IPS-NIHi11 (cell line): ENCODE data around the gene HOXC4.
A peak's percentile ranks its signal among the peaks of the same experiment; 100 is the strongest.

Experiments used
- DNase-seq: peaks from one replicate; pipeline ENCODE4 v3.0.0; 2012; ENCODE audit warnings: mixed read lengths, low spot score

The HOXC4 gene

DNA sequence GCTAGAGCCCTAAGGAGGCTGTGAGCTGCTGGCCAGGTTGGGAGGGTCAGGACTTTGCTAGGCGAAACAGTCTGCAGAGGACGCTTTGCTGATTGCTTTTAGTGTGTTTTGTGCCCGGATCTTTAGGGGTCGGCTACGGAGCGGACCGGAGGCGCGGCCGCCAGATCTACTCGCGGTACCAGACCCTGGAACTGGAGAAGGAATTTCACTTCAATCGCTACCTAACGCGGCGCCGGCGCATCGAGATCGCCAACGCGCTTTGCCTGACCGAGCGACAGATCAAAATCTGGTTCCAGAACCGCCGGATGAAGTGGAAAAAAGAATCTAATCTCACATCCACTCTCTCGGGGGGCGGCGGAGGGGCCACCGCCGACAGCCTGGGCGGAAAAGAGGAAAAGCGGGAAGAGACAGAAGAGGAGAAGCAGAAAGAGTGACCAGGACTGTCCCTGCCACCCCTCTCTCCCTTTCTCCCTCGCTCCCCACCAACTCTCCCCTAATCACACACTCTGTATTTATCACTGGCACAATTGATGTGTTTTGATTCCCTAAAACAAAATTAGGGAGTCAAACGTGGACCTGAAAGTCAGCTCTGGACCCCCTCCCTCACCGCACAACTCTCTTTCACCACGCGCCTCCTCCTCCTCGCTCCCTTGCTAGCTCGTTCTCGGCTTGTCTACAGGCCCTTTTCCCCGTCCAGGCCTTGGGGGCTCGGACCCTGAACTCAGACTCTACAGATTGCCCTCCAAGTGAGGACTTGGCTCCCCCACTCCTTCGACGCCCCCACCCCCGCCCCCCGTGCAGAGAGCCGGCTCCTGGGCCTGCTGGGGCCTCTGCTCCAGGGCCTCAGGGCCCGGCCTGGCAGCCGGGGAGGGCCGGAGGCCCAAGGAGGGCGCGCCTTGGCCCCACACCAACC lies 23.9 kb upstream of the HOXC4 start:
- no peak for DNase-seq

DNA sequence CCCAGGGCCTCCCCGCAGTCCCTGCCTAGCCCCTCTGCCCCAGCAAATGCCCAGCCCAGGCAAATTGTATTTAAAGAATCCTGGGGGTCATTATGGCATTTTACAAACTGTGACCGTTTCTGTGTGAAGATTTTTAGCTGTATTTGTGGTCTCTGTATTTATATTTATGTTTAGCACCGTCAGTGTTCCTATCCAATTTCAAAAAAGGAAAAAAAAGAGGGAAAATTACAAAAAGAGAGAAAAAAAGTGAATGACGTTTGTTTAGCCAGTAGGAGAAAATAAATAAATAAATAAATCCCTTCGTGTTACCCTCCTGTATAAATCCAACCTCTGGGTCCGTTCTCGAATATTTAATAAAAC lies 23.2 kb upstream of the HOXC4 start:
- DNase-seq: no peak

DNA sequence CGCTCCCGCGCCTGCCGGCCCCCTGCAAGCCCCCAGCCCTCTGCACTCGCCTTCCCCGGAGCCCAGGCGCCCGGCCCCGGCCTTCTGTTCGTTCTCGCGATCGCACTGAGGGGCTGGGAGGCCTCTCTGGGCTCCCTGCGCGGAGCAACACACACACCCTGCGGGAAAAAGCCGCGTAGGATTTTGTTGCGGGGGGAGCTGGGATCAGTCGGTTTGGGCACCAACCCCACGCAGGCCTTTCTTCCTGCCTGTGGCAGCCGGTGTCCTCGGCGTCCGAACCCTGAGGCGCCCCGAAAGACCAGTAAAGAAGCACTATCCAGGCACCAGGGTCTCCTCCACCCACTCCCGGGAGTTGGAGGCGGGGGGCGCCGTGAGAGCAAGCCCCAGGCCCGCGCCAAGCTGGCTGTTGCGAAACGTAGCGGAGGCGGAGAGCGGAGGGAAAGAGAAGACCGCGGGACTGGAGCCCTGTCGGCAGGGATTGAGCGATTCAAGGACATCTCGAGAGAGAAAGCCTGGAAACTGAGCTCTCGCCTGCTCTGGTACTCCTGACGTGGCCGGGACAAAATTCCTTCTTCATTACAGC lies 22.7 kb upstream of the HOXC4 start:
- DNase-seq: no peak

DNA sequence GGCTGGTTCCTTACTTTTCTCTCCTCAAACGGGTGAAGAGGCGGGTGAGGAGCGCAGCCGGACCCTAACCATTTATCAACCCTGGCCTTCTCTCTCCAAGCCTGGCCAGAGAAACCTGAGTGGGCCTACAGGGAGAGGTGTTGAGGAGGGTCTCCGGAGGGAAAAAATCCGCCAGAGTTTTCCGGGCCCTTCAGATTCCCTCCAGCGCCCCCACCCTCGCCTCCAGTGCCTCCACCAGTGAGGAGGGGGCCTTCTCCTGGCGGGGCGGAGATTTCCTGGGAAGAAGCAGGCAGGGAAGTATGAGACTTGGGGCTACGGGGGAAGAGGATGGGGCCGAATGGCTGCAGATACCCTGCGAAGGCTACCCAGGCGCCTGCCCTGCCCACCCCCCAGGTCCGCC lies 22.2 kb upstream of the HOXC4 start:
- DNase-seq: no peak

DNA sequence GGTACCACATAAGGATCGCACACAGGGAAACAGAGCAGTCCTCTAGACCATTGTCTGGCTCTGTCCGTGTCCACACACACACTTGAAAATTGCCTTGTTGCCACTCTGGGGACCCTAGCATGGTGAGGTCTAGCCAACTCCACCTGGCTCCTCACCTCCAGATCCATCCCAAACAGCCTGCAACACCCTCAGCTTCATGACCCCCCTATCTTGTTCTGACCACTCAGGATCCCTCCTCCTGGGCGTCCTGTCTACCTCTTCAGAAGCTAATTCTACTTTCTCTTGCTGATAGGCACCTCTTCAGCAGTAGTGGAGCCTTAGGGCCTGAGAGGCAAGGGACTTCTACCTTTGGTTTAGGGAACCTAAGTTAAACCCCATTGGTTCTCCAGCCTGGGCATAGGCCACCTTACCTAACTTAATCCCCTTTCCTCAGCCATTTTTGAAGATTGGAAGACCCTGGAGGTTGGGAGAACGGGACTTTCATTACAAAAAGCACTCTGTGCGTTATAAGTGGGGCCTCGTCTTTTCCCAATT lies 21.5 kb upstream of the HOXC4 start:
- no peak for DNase-seq

DNA sequence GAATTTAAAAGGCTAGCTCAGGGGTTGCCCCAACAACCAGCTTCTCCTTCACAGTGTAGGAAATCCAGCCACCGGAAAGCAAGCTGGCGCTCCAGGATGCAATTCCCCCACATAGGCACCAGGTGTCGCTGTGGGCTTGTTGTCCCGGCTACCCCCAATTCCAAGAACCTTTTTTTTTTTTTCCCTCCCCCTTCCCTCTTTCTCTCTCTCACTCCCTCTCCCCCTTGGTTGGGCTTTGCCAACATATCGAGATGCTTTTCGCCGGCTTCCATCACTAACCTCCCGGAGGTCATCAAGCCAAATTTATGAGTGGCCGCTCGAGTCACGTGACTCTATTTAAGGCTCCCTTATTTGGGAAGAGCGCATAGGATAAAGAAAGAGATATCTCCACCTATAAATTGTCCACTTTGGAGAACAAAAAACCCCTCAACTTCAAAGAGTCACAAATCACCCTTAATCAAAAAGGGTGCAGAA lies 21.0 kb upstream of the HOXC4 start, which contains the start of gene HOXC5:
HOXC5 (plus strand) TSS at position 424 of the 474 bp plus-strand sequence. CDS start 73 bp downstream, outside the sequence.
- DNase-seq: peak; percentile 85

DNA sequence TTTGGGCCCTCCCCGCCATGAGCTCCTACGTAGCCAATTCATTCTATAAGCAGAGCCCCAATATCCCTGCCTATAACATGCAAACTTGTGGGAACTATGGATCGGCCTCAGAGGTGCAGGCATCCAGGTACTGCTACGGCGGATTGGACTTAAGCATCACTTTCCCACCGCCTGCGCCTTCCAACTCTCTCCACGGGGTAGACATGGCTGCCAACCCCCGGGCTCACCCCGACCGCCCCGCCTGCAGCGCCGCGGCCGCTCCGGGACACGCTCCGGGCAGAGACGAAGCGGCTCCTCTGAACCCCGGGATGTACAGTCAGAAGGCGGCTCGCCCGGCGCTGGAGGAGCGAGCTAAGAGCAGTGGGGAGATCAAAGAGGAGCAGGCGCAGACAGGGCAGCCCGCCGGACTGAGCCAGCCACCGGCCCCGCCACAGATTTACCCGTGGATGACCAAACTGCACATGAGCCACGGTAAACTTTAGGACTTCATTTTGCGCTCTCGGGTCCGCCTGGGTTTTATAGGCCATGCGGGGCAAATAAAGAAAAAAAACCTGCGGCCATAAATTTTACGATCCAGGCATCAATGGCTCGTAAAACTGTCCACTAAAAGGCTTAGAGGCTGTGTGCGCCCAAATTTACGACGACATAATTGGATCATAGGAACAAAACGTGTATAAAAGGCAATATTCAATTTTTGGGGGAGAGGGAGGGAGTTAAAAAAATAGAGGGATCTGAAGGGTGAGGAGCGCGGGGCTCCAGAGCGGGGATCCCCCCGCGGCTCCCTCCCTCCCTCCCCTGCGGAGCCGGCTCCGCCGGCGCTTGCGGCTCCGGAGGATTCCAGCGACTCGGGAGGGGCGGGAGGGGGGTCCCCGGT lies 20.3 kb upstream of the HOXC4 start:
- DNase-seq: no peak

DNA sequence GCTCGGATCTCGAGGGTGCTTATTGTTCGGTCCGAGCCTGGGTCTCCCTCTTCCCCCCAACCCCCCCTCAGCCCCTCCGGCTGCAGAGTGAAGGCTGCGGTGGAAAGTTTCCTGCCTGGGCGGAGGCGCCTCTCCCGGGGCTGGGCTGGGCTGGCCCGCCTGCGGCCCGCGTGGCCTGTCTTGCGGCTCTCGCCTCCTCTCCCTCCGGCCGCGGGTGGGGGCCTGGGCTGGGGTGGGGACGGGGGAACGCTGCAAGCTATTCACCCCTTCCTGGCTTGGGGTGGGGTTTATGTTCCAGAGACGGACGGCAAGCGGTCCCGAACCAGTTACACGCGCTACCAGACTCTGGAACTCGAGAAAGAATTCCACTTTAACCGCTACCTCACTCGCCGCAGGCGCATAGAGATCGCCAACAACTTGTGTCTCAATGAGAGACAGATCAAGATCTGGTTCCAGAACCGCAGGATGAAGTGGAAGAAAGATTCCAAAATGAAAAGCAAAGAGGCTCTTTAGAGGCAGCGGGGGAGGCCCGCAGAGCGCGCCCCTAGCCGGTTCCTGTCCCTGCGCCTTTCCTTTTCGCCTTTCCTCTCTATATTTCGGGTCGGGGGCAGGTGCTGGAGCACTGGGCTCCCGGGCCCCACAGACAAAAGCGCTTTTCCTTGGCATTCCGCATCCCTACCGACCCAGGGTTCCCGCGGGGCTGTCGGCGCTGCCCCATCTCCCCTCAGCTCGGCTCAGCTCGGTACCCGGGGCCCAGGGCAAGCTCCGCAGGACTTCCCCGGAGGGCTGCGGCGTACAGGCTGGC lies 19.5 kb upstream of the HOXC4 start:
- DNase-seq: no peak

DNA sequence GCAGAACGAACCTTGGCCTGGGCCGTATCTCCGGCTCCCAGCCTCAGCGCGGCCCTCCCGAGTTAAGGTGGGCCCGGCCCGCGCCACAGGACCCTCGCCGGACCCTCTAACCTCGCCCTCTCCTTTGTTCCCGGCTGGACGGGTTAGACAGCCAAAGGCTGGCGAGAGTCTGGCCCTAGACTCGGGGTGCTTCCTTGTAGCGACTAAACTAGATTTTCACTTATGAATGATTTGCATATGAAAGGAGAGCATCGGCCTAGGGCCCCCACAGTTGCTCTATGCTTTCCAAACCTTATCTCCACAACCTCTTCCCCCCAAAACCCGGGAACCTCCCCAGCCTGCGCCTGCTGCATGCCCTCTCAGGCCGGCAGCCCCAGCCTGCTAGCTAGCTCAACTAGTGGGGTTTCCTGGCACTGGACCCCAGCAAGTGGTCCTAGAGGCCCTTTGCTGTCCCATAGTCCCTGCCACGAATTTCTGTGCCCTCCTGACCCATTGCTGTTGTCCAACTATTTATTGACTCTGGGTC lies 18.8 kb upstream of the HOXC4 start:
- no peak for DNase-seq

DNA sequence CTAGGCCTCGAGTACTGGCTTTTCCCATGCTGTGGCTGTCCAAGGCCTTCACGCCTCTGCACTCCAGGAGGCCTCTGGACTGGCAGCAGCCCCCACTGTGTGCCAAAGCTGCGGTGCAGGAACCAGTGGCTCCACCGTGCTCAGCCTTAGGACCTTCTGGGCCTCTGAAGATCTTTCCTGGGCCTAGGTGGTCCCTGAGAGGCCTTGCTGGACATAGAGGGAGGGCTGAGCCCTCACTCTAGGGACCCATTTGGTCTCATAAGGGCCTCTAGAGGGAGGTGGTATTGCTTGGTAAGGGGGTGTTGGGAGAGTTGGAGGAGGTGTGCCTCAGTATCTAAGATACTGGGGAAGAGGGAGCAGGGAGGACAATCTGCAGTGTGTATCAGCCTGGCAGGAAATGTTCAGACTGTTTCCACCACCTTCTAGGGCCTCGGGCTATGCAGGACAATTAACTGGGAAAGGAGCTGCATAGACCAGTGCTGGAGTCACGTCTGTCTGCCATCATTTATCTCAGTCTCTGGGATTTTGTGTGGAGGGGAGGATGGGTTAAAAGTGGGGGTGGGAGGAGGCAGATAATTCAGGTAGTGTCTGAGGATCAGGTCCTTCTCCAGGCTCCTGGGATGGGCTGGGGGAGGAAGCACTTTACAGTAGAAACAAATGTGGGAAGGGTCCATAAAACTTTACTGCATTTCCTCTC lies 17.9 kb upstream of the HOXC4 start:
- DNase-seq: no peak

DNA sequence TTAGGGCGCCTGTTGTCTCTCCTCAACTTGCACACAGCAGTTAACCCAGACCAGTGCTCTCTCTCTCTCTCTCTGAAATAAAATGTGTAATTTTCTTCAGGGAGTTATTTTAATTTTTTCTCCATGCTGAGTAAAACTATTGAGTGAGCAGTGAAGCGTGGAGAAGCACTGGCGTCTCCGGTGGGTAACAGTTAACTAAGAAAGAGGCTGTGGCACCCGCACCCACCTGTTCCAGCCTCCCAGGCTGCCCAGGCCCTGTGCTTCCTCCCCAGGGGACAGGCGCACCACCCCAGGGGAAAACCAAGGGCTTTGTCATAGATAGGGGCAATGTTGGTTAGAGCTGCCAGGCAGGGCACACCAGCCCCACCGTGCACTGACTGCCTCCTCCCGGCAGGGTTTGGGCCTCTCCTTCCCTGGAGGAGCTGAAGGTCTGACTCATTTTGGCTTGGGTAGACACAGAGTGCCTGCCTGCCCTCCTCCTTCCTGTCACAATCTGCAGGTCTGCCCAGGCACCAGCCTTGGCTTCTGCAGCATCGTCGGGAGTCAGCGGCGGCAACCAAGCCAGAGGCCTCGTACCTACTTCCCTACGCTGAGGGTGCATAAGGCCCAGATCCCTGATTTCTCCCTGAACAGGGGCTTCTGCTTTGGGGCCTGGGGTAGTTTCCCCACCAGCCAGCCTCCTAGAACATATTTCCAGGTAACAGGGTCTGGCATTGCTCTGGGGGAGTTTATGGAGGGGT lies 16.8 kb upstream of the HOXC4 start:
- DNase-seq: no peak

DNA sequence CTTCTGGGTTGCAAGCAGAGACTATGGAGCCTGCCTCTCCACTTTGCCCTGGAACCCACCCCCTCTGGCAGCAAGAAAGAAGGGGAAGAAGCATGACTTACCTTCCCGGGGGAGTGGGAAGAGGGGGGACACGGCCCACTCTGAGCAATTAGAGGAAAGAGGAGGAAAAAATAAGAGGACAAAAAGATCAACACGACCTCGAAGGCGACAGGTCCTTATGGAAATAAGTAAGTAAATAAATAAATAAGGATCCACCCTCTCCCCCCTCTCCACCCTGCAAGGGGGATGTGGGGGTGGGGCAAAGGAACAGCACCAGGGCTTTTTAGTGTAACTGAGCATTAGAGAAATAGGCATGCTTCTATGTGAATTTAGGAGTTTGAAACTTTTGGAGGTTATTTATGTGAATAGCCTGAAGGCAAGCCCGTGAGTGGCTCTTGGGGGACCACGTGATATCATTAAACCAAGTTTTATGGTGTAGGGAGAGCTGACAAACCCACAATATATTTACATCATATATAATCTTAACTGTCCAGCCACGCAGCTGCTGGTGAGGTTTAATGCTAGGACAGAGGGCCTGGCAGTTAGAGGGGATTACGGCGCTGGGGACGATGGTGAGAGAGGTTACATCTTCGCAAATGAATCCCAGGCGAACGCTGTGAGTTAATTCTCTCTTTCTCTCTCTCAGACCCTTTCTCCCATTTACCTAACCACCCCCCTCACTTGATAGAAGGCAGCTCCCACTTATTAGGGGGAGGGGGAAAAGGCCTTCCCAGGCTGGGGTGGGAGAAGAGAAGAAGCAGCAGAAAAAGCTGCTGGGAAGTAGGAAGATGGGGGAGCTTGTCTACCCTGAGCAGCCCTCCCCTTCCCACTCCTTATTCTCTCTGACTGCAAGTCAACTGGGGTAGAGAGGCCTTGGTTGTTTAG lies 16.0 kb upstream of the HOXC4 start:
- no peak for DNase-seq

DNA sequence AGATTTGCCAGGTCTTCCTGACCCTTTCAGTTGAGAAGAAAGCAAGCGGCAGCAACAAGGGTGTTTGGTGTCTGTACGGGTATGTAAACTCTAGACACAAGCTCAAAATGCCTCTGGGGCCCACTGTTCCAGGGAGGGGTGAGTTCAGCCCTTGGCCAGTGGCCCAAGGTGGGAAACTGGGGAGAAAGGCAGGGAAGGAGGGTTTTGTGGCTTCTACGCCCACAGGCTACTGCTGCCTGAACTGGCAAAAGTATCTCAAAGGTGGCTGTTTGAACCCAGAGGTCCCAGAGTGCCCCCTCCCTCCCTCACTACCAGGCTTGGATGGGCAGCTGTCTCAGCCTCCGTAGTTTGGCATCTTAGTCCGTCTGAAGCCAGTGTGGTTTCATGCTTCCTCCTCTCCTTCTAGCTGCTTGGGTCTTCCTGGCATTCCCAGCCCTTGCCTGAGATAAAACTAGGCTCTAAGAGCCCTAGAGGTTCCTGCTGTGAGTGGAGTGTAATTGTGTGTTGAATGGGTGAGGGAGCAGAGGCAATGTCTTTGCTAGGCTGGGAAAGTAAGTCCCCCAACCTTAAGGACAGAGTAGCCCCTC lies 15.3 kb upstream of the HOXC4 start:
- no peak for DNase-seq

DNA sequence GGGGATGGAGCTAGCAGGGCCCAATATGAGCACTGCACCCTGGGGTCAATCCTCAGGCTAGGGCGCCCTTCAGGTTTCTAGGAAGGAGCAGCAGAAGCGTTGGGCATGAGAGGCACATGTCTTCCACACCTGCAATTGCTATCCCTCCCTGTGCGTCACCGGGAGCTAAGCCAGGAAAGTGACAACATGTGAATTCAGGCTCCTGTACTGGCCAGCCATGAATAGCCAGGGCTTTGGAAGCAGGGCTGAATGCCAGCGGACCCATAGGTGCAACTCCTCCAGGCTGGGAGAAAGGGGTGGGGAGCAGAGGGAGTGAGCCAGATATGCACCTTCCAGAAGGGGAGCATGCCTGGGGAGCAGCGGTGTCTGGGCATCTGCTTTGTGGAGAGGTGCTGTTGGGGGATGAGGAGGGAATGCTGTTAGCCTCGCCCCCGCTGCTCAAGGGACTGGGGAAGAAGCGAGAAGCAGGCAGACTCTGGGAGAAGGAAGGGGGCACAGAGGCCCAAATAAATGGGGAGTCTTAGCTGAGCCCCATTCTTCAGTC lies 14.7 kb upstream of the HOXC4 start:
- DNase-seq: no peak

DNA sequence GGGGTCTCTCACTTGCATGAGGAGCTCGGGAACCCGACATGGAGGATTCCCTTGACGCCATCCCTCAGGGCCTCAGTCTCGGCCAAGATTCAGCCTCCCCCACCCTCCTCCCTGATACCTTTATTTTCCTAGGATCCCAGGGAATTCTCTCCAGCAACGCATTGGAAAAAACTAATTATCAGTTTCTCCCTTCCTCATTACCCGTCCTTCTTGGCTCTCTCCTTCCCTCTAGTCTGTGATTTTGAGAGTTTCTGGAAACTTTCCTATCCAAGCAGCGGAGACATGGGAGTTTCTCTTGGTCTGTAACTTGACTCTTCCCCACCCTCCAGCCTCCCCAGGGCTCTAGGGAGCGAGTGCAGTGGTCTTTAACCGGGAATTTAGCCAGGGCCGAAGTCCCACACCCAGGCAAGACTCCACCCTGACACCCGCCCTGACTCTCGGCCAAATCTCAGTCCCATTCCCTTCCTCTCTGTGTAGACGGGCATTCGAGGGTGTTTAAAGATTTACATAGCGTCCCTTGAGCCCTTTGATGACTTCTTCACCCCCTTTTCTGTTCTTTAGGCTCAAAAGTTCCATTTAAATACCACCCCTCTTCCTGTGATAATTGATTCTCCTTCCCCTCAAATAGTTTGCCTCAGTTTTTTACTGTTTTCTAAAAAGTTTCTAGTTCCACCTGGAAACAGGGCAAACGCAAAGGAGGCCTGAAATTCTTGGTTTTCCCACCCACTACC lies 14.1 kb upstream of the HOXC4 start:
- DNase-seq: no peak

DNA sequence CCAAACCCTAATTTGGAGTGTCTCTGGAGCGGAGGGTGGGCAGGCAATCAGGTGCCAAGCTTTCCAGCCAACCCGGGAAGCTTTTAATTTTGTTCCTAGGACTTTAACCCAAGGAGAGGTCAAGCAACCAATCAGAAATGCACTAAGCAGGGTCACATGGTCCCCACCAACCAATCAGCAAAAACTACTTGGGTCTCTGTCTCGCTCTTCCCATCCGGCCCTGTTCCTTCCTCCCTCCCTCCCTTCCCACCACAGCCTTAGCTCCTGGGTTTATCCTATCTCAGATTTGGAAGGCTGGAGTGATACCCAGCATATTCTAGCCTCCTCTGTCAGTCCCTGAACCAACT lies 13.5 kb upstream of the HOXC4 start:
- DNase-seq: no peak

DNA sequence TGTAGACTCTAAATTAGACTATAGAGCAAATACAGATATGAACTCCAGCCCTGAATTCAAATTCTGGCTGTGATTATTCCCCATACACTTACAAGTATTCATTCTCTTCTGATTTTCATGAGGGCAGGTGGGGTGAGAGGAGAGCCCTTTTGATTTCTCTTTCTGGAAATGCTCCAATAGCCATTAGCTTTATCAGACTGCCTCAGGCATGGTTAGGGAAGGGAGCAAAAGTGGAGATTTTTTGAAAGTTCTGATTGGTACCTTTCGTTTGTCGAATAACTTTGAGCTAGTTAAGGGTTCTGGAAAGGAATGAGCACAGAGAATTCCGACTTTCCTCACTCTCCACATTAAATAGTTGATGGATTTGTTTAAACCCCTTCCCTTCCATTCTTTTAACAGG lies 13.0 kb upstream of the HOXC4 start:
- DNase-seq: no peak
